GM12892 (cell line): ENCODE results near the gene SOD1.

Source experiments
- POLR2A ChIP-seq: IDR thresholded peaks from 2 replicates; pipeline ENCODE4 v1.6.1; 2011; ENCODE audit warnings: low read depth, low read length, control low read depth
- POLR2AphosphoS5 ChIP-seq: IDR thresholded peaks from 2 replicates; pipeline ENCODE4 v1.6.1; 2011; ENCODE audit warnings: low read depth, low read length, control low read depth

DNA sequence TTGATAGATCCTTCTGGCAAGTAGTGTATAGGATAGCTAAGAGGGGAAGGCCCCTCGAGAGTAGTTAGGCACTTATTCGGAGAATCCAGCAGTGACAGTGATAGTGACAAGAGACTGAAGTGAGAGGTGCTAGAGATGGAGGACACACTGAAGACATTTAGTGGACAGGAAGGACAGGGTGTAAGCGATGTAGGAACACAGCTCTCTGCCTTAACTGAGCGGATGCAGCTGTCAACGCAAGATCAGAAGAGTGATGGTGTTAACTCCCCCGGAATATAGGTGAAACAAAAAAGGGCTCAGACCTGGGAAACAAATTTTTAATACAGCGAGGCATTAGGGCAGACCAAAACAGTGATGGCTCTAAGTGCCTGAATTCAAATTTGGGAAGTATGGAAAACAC is 15.8 kb downstream of the SOD1 start:
- TF ChIP-seq POLR2A: no peak
- TF ChIP-seq POLR2AphosphoS5: no peak
